Esophagus squamous epithelium (tissue), 4 donors: ENCODE data around the gene NCBP3.

Experiments
- POLR2A ChIP-seq, 4 donors: fragments of 450-650 bp; IDR thresholded peaks; one replicate each; pipeline ENCODE4 v1.6.1; 2017; ENCODE audit warnings: antibody characterized with exemption in 4 of 4, mild to moderate bottlenecking in 4 of 4, moderate library complexity in 3 of 4
- TF ChIP-seq, protein P1 (sequence below), 6 experiments: fragments of 450-650 bp in 4 of 6; fragments of 200-600 bp in 2 of 6; sonication (generic) in 2 of 6; IDR thresholded peaks; one replicate each; pipeline ENCODE4 v1.5.1; 2016 to 2019; ENCODE audit warnings: antibody characterized with exemption in 6 of 6, mild to moderate bottlenecking in 4 of 6, moderate library complexity in 4 of 6

DNA sequence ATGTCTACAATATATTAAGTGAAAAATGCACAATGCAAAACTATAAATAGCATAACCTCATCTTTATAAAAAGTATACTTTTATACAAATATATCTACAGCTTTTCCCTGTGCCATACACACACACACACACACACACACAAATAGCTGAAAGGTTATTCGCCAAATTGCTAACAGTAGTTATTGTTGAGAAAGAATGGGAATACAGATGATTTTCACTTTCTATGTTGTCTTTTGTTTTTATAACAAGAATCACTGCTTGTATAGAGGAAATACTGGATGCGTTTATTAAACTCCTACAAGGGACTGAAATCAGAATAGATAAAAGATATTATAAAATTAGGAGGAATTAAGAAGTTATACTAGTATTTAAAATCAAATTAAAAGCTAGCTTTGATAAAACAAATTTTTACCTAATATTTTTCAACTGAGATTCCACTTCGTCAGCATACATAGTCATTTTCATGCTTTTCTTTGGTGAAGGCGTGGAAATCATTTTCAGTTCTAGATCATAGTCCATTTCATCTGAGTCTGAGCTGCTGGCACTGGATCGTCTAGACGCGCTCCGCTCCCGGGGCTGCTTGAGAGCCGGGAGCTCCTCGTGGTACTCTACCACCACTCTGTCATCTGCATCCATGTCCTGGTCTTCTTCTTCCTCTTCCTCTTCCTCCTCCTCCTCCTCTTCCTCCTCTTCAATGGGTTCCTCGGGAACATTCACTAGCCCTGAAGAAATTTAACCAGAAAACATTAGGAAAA, 28.0 kb downstream of the NCBP3 start:
- TF ChIP-seq, protein P1, sequence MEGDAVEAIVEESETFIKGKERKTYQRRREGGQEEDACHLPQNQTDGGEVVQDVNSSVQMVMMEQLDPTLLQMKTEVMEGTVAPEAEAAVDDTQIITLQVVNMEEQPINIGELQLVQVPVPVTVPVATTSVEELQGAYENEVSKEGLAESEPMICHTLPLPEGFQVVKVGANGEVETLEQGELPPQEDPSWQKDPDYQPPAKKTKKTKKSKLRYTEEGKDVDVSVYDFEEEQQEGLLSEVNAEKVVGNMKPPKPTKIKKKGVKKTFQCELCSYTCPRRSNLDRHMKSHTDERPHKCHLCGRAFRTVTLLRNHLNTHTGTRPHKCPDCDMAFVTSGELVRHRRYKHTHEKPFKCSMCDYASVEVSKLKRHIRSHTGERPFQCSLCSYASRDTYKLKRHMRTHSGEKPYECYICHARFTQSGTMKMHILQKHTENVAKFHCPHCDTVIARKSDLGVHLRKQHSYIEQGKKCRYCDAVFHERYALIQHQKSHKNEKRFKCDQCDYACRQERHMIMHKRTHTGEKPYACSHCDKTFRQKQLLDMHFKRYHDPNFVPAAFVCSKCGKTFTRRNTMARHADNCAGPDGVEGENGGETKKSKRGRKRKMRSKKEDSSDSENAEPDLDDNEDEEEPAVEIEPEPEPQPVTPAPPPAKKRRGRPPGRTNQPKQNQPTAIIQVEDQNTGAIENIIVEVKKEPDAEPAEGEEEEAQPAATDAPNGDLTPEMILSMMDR (IDR thresholded peaks at IDR 0.05), result no peak
- no peak for TF ChIP-seq POLR2A (IDR thresholded peaks at IDR 0.05)
